Endothelial cell of umbilical vein (primary cell): Measurements from ENCODE around the gene LIN7C. TPM values are rescaled to one million over a fixed set of nuclear protein-coding genes. Genes with fewer than 3 reads are reported as not detected.

ENCODE experiments used
- BruUV-seq: library from RNA; stranded (reverse); fragments of 400-500 nt; replicated peaks from 2 replicates; lab custom pipeline; 2021; lab: Mats Ljungman, UMichigan
- CTCF ChIA-PET: fragments of 300-600, 350-600 bp; sonication (Branson Sonifier 250); formaldehyde crosslinking; loops from one replicate; lab custom pipeline; 2021; ENCODE audit warnings: antibody characterized with exemption, inconsistent platforms; lab: Charles Lee
- POLR2A ChIA-PET: fragments of 300-600, 350-600 bp; sonication (Branson Sonifier 250); formaldehyde crosslinking; loops from one replicate; lab custom pipeline; 2021; ENCODE audit warnings: antibody characterized with exemption, inconsistent platforms; lab: Charles Lee
- DNase-seq: peaks from one replicate; pipeline ENCODE4 v3.0.0-alpha.2; 2011; ENCODE audit warnings: low read depth, low spot score
- FAIRE-seq: peaks from 2 replicates; lab custom pipeline; 2011; peaks lifted over from hg19 to GRCh38; lab: Jason Lieb, UNC
- H2AFZ ChIP-seq: 2 replicates; pipeline ENCODE4 v1.6.0; 2012; ENCODE audit warnings: low read depth, low read length, control low read depth, inconsistent platforms
- H3K27ac ChIP-seq: 2 replicates; pipeline ENCODE4 v1.5.1; 2011; ENCODE audit warnings: low read depth, mild to moderate bottlenecking, control low read depth, low read length, moderate library complexity; ENCODE audit not compliant: insufficient read depth
- H3K27me3 ChIP-seq, 2 experiments: 2 replicates each; pipeline versions ENCODE4 v1.6.0 to v1.6.1; 2011; ENCODE audit warnings: low read length in 2 of 2, mixed read lengths in 1 of 2; ENCODE audit not compliant: control insufficient read depth in 2 of 2, insufficient read depth in 2 of 2
- H3K36me3 ChIP-seq, 2 experiments: 2 replicates in 1 of 2; 3 replicates in 1 of 2; pipeline ENCODE4 v1.5.1; 2011; ENCODE audit warnings: low read length in 2 of 2, mild to moderate bottlenecking in 1 of 2, moderate library complexity in 1 of 2; ENCODE audit not compliant: control insufficient read depth in 2 of 2, insufficient read depth in 2 of 2; ENCODE audit errors: extremely low read depth in 1 of 2
- H3K4me1 ChIP-seq: 3 replicates; pipeline ENCODE4 v1.5.1; 2011; ENCODE audit warnings: mild to moderate bottlenecking, low read length; ENCODE audit not compliant: control insufficient read depth, insufficient read depth; ENCODE audit errors: extremely low read depth
- H3K4me2 ChIP-seq: 2 replicates; pipeline ENCODE4 v1.6.1; 2011; ENCODE audit warnings: low read length, control low read depth, mixed read lengths; ENCODE audit not compliant: insufficient read depth
- H3K4me3 ChIP-seq, 3 experiments: fragments of 200-600 bp in 1 of 3; sonication (generic), shearing (Covaris generic) in 1 of 3; replicated peaks in 1 of 3; 2 replicates each; pipeline ENCODE4 v1.5.1; 2011 to 2016; ENCODE audit warnings: control low read depth in 3 of 3, low read length in 3 of 3, mild to moderate bottlenecking in 2 of 3, inconsistent platforms in 1 of 3, low read depth in 1 of 3, moderate library complexity in 1 of 3; ENCODE audit not compliant: insufficient read depth in 1 of 3
- H3K79me2 ChIP-seq: 2 replicates; pipeline ENCODE4 v1.6.0; 2012; ENCODE audit warnings: low read length, inconsistent platforms; ENCODE audit not compliant: control insufficient read depth, insufficient read depth
- H3K9ac ChIP-seq: replicated peaks from 2 replicates; pipeline ENCODE3; 2011; ENCODE audit warnings: low read length, control low read depth; ENCODE audit not compliant: insufficient read depth; ENCODE audit errors: extremely low read depth
- H3K9me1 ChIP-seq: replicated peaks from 3 replicates; pipeline ENCODE4 v1.6.0; 2011; ENCODE audit warnings: mild to moderate bottlenecking, low read length; ENCODE audit not compliant: control insufficient read depth, insufficient read depth; ENCODE audit errors: extremely low read depth
- H3K9me3 ChIP-seq: replicated peaks from 2 replicates; pipeline ENCODE4 v1.5.1; 2012; ENCODE audit warnings: low read length, inconsistent platforms; ENCODE audit not compliant: control insufficient read depth, insufficient read depth
- H4K20me1 ChIP-seq: replicated peaks from 2 replicates; pipeline ENCODE3; 2011; ENCODE audit warnings: mild to moderate bottlenecking, low read length; ENCODE audit not compliant: control insufficient read depth, insufficient read depth; ENCODE audit errors: extremely low read depth
- EZH2 ChIP-seq: IDR thresholded peaks from 2 replicates; pipeline ENCODE4 v1.6.1; 2012; ENCODE audit warnings: borderline replicate concordance, low read depth, mild to moderate bottlenecking, moderate library complexity, low read length, inconsistent platforms; ENCODE audit not compliant: severe bottlenecking
- FOS ChIP-seq: IDR thresholded peaks from 2 replicates; pipeline ENCODE4 v1.6.1; 2011; ENCODE audit warnings: mild to moderate bottlenecking, low read length, moderate library complexity, borderline replicate concordance; ENCODE audit not compliant: insufficient read depth
- GATA2 ChIP-seq: IDR thresholded peaks from 2 replicates; pipeline ENCODE4 v1.7.0; 2011; ENCODE audit warnings: low read depth, mild to moderate bottlenecking, moderate library complexity, mixed read lengths, low read length; ENCODE audit not compliant: insufficient read length, insufficient read depth
- JUN ChIP-seq: IDR thresholded peaks from 2 replicates; pipeline ENCODE4 v1.6.1; 2011; ENCODE audit warnings: borderline replicate concordance, low read depth; ENCODE audit not compliant: insufficient read length, insufficient read depth
- MYC ChIP-seq: IDR thresholded peaks from one replicate; pipeline ENCODE4 v1.6.1; 2011; ENCODE audit warnings: mild to moderate bottlenecking, low read depth, low read length
- POLR2A ChIP-seq: IDR thresholded peaks from 2 replicates; pipeline ENCODE4 v1.6.1; 2012; ENCODE audit warnings: low read depth, mild to moderate bottlenecking, control low read depth, low read length
- POLR2AphosphoS5 ChIP-seq: IDR thresholded peaks from 2 replicates; pipeline ENCODE4 v1.6.1; 2012; ENCODE audit warnings: low read depth, mild to moderate bottlenecking, control low read depth, low read length, moderate library complexity; ENCODE audit not compliant: insufficient read depth
- dilution Hi-C: fragments of 300-500 bp; cut with MboI; formaldehyde crosslinking; loops from one replicate; pipeline ENCODE4 v1.15.0; 2019; ENCODE audit warnings: low sequenced_read_pairs; ENCODE audit not compliant: extremely low pct_ligation_motif_present
- intact Hi-C: fragments of 100-400 bp; cut with micrococcal nuclease; formaldehyde crosslinking; loops from one replicate; pipeline ENCODE4 v1.10.0; 2022
- polyA plus RNA-seq, 4 experiments: library from polyadenylated mRNA; depleted of rRNA in 3 of 4; stranded (reverse) in 3 of 4; unstranded in 1 of 4; fragments of >200 nt; gene quantifications; 2 replicates each; pipeline versions ENCODE4 v1.2.1 to v1.2.3, GENCODE V29; 2011 to 2012; ENCODE audit warnings: missing spikeins in 1 of 4
- total RNA-seq: library from RNA; stranded (reverse); gene quantifications from 2 replicates; pipeline ENCODE4 v1.2.3, GENCODE V29; 2021
- TF ChIP-seq, protein P1 (sequence below), 2 donors: IDR thresholded peaks; 1 replicate in 1 of 2; 2 replicates in 1 of 2; pipeline ENCODE4 v1.5.1; 2011; ENCODE audit warnings: low read length in 2 of 2, mild to moderate bottlenecking in 2 of 2, moderate library complexity in 2 of 2, control low read depth in 1 of 2, inconsistent platforms in 1 of 2, low read depth in 1 of 2; ENCODE audit not compliant: insufficient read depth in 1 of 2; ENCODE audit errors: extremely low read depth in 1 of 2
- TF ChIP-seq, protein P2 (sequence below): IDR thresholded peaks from 2 replicates; pipeline ENCODE4 v1.6.1; 2011; ENCODE audit not compliant: insufficient read depth, insufficient read length

The LIN7C gene
- total and polyA plus RNA-seq, 2 donors (not counting 3 experiments of a cell fraction or from before 2014, with no cell fraction given): 7.1 to 24.9 TPM

DNA sequence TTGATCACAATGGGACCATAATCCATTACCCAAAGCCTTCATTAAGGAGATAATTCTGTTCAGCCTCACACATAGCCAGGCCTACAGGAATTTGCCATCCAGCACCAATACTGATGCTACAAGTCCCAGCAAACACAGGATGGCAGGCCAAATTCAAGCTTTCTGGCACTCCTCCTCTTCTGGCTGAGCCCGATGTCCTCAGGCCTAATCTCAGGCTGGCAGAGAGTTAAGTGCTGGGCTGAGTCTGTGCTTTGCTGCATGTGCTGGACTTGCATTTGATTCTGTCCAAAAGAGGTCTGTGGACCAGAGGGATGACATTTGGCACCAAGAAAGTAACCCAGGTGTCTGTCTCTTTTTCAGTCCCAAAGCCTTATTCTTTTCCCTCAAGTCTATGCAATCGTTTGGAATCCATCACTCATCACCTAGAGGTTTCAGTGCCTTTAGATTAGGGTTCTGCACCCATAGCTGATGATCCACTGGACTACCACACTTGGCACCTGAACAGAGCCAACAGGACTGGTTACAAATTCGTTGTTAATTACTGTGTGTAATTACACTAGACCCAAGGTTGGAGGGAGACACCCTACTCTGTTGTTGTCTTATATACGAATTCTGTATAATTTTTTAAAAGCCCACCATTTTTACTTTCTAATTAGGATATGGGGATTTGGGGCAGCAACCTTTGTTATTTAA is 19.4 kb upstream of the LIN7C start:
- Histone ChIP-seq H3K9me1 (no peaks in the 10 kb centered on the region), H3K9ac (no peak overlapping the region), H3K36me3 (no peaks in the 10 kb centered on the region), H2AFZ (no peak overlapping the region), H3K79me2 (no peaks in the 10 kb centered on the region), H3K4me3 (no peak overlapping the region), H3K4me2 (no peak overlapping the region), H4K20me1 (no peaks in the 10 kb centered on the region), H3K9me3 (no peaks in the 10 kb centered on the region), H3K4me1 (no peaks in the 10 kb centered on the region), H3K27me3 (peaks cover 2% of the 10 kb centered on the region in 2 experiments), H3K27ac (no peak overlapping the region)
- dilution Hi-C loops: no loop called here
- DNase-seq (no peak), FAIRE-seq (no peak)
- CTCF ChIA-PET: no interaction called here
- POLR2A ChIA-PET: no interaction called here
- no TSS peak for BruUV-seq
- intact Hi-C loops: no loop called here
- TF ChIP-seq, protein P1, sequence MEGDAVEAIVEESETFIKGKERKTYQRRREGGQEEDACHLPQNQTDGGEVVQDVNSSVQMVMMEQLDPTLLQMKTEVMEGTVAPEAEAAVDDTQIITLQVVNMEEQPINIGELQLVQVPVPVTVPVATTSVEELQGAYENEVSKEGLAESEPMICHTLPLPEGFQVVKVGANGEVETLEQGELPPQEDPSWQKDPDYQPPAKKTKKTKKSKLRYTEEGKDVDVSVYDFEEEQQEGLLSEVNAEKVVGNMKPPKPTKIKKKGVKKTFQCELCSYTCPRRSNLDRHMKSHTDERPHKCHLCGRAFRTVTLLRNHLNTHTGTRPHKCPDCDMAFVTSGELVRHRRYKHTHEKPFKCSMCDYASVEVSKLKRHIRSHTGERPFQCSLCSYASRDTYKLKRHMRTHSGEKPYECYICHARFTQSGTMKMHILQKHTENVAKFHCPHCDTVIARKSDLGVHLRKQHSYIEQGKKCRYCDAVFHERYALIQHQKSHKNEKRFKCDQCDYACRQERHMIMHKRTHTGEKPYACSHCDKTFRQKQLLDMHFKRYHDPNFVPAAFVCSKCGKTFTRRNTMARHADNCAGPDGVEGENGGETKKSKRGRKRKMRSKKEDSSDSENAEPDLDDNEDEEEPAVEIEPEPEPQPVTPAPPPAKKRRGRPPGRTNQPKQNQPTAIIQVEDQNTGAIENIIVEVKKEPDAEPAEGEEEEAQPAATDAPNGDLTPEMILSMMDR (IDR thresholded peaks at IDR 0.05; ENCODE audit: extremely low read depth in 1 of 2, insufficient read depth in 1 of 2, low read depth in 1 of 2, low read length in 2 of 2): no peak
- TF ChIP-seq EZH2 (no peak), FOS (no peak), MYC (no peak), GATA2 (no peak), POLR2AphosphoS5 (no peak), POLR2A (no peak), JUN (no peak)
- TF ChIP-seq, protein P2, sequence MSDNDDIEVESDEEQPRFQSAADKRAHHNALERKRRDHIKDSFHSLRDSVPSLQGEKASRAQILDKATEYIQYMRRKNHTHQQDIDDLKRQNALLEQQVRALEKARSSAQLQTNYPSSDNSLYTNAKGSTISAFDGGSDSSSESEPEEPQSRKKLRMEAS: no peak
